Nephron (organoid): Measurements from ENCODE around the gene SCGB2A2.

Source experiments
- H3K27ac Mint-ChIP-seq, 3 experiments: 2 replicates each; pipeline ENCODE4 v1.8.0; 2020; ENCODE audit warnings: mixed read lengths in 3 of 3, mild to moderate bottlenecking in 2 of 3, moderate library complexity in 1 of 3
- H3K27me3 Mint-ChIP-seq: 2 replicates; pipeline ENCODE4 v1.8.0; 2021; ENCODE audit warnings: low read depth, mild to moderate bottlenecking, moderate library complexity, mixed read lengths
- H3K36me3 Mint-ChIP-seq: 2 replicates; pipeline ENCODE4 v1.8.0; 2020; ENCODE audit warnings: low read depth, mixed read lengths
- H3K4me1 Mint-ChIP-seq: 2 replicates; pipeline ENCODE4 v1.8.0; 2020; ENCODE audit warnings: mixed read lengths
- H3K4me3 Mint-ChIP-seq, 3 experiments: 2 replicates each; pipeline ENCODE4 v1.8.0; 2020; ENCODE audit warnings: mild to moderate bottlenecking in 3 of 3, mixed read lengths in 3 of 3, moderate library complexity in 2 of 3
- H3K9me3 Mint-ChIP-seq: 2 replicates; pipeline ENCODE4 v1.8.0; 2020; ENCODE audit warnings: mixed read lengths
- TF ChIP-seq, protein P1 (sequence below), 3 experiments: fragments of 200-600 bp; sonication (generic); IDR thresholded peaks; one replicate each; pipeline ENCODE4 v1.5.0; 2021; ENCODE audit warnings: antibody characterized with exemption in 3 of 3; ENCODE audit not compliant: unreplicated experiment in 3 of 3

SCGB2A2 gene

DNA sequence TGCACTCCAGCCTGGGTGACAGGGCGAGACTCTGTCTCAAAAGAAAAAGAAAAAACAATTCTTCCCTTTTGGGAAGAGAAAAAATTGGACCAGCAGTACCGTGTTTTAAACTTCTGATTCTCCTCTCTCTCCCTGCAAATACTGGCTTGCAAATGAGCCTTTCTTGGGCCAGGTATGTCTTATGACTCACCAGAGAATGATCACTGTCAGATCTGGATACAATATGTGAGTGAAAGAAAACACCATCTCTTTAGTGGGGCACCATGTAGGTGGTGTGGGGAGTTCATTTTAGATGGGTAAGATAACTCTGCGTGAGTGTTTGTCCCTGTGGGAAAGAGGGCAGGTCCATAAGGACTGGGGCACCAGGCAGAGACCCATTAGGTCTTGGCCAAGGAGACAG is 2.4 kb upstream of the SCGB2A2 start:
- H3K27ac Mint-ChIP-seq, result no peak overlapping the region
- TF ChIP-seq, protein P1, sequence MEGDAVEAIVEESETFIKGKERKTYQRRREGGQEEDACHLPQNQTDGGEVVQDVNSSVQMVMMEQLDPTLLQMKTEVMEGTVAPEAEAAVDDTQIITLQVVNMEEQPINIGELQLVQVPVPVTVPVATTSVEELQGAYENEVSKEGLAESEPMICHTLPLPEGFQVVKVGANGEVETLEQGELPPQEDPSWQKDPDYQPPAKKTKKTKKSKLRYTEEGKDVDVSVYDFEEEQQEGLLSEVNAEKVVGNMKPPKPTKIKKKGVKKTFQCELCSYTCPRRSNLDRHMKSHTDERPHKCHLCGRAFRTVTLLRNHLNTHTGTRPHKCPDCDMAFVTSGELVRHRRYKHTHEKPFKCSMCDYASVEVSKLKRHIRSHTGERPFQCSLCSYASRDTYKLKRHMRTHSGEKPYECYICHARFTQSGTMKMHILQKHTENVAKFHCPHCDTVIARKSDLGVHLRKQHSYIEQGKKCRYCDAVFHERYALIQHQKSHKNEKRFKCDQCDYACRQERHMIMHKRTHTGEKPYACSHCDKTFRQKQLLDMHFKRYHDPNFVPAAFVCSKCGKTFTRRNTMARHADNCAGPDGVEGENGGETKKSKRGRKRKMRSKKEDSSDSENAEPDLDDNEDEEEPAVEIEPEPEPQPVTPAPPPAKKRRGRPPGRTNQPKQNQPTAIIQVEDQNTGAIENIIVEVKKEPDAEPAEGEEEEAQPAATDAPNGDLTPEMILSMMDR (IDR thresholded peaks at IDR 0.05; ENCODE audit: unreplicated experiment in 3 of 3), result no peak
- H3K4me1 Mint-ChIP-seq, result no peaks in the 10 kb centered on the region
- H3K27me3 Mint-ChIP-seq, result peaks cover 37% of the 10 kb centered on the region
- H3K9me3 Mint-ChIP-seq, result peaks cover 2% of the 10 kb centered on the region
- no peaks in the 10 kb centered on the region for H3K36me3 Mint-ChIP-seq
- H3K4me3 Mint-ChIP-seq, result no peak overlapping the region

DNA sequence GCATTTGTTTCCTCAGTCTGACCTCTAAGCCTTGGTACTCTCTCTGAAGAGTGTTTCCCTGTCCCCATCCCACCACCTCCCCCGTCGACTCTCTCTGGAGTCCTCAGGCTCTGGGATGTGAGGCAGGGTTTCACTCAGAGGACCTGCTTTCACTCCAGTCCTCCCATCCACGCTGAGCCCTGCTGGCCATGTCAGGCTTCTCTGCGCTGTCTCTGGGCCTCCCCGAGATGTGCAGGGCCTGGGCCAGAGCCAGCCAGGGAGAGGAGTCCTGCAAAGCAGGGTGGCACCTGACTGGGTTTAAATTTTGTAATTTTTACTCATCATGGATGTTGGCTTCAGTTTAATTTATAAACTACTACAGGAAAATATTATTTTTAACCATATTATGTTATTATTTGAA is 3.3 kb downstream of the SCGB2A2 start:
- TF ChIP-seq, protein P1 (IDR thresholded peaks at IDR 0.05; ENCODE audit: unreplicated experiment in 3 of 3), result no peak
- H3K27me3 Mint-ChIP-seq, result peaks cover 5% of the 10 kb centered on the region

DNA sequence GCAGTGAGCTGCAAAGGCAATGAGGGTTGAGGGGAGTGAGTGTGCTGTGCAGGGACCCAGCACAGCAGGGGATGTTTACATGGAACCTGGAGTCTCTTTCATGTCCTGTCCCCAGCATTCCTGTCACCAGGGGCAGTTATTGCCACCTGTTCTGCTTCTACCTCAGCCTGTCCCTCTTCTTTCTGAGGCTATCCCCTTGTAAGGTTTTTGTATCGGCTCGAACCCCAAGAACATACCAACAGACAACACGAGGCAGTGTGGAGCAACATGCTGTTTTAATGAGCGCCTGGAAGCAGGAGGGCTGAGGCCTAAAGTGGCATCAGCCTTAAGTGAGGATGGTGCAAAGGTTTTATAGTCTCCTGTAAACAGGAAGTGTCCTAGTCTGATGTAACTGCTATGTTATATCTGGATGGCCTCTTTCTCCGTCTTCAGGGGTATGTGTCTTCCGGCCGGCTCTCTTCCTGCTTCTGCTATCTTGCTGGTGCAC is 3.9 kb downstream of the SCGB2A2 start:
- no peak overlapping the region for H3K27ac Mint-ChIP-seq
- H3K27me3 Mint-ChIP-seq, result no peaks in the 10 kb centered on the region
- H3K9me3 Mint-ChIP-seq, result peaks cover 4% of the 10 kb centered on the region
- H3K4me3 Mint-ChIP-seq, result no peak overlapping the region
- TF ChIP-seq, protein P1 (IDR thresholded peaks at IDR 0.05; ENCODE audit: unreplicated experiment in 3 of 3), result no peak
- no peaks in the 10 kb centered on the region for H3K4me1 Mint-ChIP-seq
- no peaks in the 10 kb centered on the region for H3K36me3 Mint-ChIP-seq

More for the DNA sequence above, 3.3 kb downstream of the SCGB2A2 start:
- Mint-ChIP-seq H3K27ac (no peak overlapping the region), H3K9me3 (peaks cover 4% of the 10 kb centered on the region), H3K36me3 (no peaks in the 10 kb centered on the region), H3K4me1 (no peaks in the 10 kb centered on the region), H3K4me3 (no peak overlapping the region)

DNA sequence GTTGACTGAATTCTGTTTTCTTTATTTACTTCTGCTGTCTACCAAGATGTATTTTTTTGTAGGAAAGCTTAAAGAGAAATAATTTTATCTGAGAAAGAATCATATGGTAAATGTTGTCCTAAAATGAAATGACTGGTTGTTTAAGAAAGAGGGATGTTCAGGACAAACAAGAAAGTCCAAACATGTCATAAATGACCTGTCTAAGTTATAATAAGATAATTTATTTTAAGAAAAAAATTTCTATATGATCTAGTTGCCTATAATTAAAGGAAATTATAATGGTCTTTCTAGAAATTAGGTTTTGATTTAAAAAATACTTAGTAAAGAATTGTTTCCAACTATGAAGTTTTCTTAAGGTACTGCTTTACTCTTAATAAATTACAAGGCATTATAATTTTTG is 10.5 kb downstream of the SCGB2A2 start:
- no peak overlapping the region for H3K27ac Mint-ChIP-seq
- H3K9me3 Mint-ChIP-seq, result peaks cover 8% of the 10 kb centered on the region
- H3K4me1 Mint-ChIP-seq, result no peaks in the 10 kb centered on the region
- no peaks in the 10 kb centered on the region for H3K27me3 Mint-ChIP-seq
- no peaks in the 10 kb centered on the region for H3K36me3 Mint-ChIP-seq
- H3K4me3 Mint-ChIP-seq, result no peak overlapping the region
- TF ChIP-seq, protein P1 (IDR thresholded peaks at IDR 0.05; ENCODE audit: unreplicated experiment in 3 of 3), result no peak

DNA sequence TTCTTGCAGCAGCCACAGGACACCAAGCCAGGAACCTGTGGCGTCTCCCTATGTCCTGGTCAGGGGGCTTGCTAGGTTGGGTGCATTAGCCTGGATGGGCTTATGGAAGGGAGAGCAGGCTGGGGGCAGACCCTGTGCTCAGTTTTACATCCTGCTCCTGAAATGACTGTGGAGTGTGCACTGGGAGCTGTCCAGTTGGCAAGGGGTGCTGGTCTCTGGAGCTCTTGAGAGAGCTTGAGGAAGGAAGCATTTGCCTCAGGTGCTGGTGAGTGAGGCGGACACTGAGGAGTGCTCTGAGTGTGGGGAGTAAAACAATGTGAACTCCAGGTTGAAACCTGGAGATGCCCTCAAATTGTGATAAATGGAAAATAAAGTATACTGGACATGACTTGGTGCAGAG is 25.5 kb downstream of the SCGB2A2 start:
- Mint-ChIP-seq H3K9me3 (peaks cover 3% of the 10 kb centered on the region), H3K4me3 (no peak overlapping the region), H3K4me1 (no peaks in the 10 kb centered on the region), H3K36me3 (no peaks in the 10 kb centered on the region), H3K27ac (no peak overlapping the region), H3K27me3 (peaks cover 22% of the 10 kb centered on the region)
- TF ChIP-seq, protein P1 (IDR thresholded peaks at IDR 0.05; ENCODE audit: unreplicated experiment in 3 of 3), result no peak

DNA sequence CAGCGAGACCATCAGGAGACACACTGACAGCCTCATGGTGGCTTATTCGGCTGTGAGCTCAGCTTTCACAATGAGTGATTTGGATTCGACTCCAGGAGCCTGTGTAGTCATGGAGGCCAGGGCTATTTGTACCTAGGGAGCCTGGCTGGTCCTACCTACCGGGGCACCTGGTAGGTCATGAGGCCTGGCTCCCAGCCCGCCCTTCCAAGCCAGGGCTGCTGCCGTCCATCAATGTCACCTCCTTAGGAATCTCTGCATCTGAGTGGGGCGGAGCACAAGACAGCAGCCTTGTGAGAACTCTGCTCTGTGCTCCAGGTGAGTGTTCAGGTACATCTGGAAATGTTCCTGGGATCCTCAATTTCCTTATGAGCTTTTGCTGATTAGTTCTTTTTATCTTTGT is 29.0 kb downstream of the SCGB2A2 start, which contains the start of gene SCGB1D4:
Gene SCGB1D4, minus strand, starts transcription at position 101 of the 400 bp plus-strand sequence. Its CDS starts 65 bp downstream, at position 36.
- no peaks in the 10 kb centered on the region for H3K36me3 Mint-ChIP-seq
- H3K4me1 Mint-ChIP-seq, result no peaks in the 10 kb centered on the region
- H3K4me3 Mint-ChIP-seq, result no peak within 1 kb of the TSS
- peaks cover 23% of the 10 kb centered on the region for H3K27me3 Mint-ChIP-seq
- no peaks in the 10 kb centered on the region for H3K9me3 Mint-ChIP-seq
- TF ChIP-seq, protein P1 (IDR thresholded peaks at IDR 0.05; ENCODE audit: unreplicated experiment in 3 of 3), result no peak
- H3K27ac Mint-ChIP-seq, result no peak within 1 kb of the TSS
